GM23248 (cell line): Measurements from ENCODE around the gene THBS2. TPM values are rescaled to one million over a fixed set of nuclear protein-coding genes. Genes with fewer than 3 reads are reported as not detected.

Source experiments
- DNase-seq: peaks from one replicate; pipeline ENCODE4 v3.0.0-alpha.2; 2015
- H2AFZ ChIP-seq: fragments of 200-600 bp; sonication (generic); 2 replicates; pipeline ENCODE4 v1.6.1; 2016; ENCODE audit warnings: antibody characterized with exemption
- H3F3A ChIP-seq: fragments of 200-600 bp; sonication (generic); 2 replicates; pipeline ENCODE4 v1.6.1; 2016; ENCODE audit warnings: mild to moderate bottlenecking, antibody characterized with exemption, mixed run types; ENCODE audit not compliant: insufficient read depth
- H3K27ac ChIP-seq: fragments of 200-600 bp; sonication (generic); 2 replicates; pipeline ENCODE4 v1.5.1; 2016; ENCODE audit warnings: mild to moderate bottlenecking
- H3K27me3 ChIP-seq: fragments of 200-600 bp; sonication (generic); replicated peaks from 2 replicates; pipeline ENCODE4 v1.6.1; 2016; ENCODE audit warnings: mild to moderate bottlenecking; ENCODE audit not compliant: insufficient read depth
- H3K36me3 ChIP-seq: fragments of 200-600 bp; sonication (generic); 2 replicates; pipeline ENCODE4 v1.6.1; 2016; ENCODE audit warnings: low read depth, mild to moderate bottlenecking
- H3K4me1 ChIP-seq: fragments of 200-600 bp; sonication (generic); 2 replicates; pipeline ENCODE4 v1.6.1; 2016; ENCODE audit warnings: mild to moderate bottlenecking; ENCODE audit not compliant: insufficient read depth
- H3K4me2 ChIP-seq: fragments of 200-600 bp; sonication (generic); one replicate; pipeline ENCODE4 v1.6.1; 2016; ENCODE audit warnings: mild to moderate bottlenecking; ENCODE audit not compliant: unreplicated experiment
- H3K4me3 ChIP-seq: fragments of 200-600 bp; sonication (generic); 2 replicates; pipeline ENCODE4 v1.5.1; 2016; ENCODE audit warnings: mild to moderate bottlenecking
- H3K79me2 ChIP-seq: fragments of 200-600 bp; sonication (generic); 2 replicates; pipeline ENCODE4 v1.6.1; 2016; ENCODE audit warnings: mild to moderate bottlenecking; ENCODE audit not compliant: insufficient read depth
- H3K9ac ChIP-seq: fragments of 200-600 bp; sonication (generic); 2 replicates; pipeline ENCODE4 v1.6.1; 2016; ENCODE audit warnings: mild to moderate bottlenecking
- H3K9me2 ChIP-seq: fragments of 200-600 bp; sonication (generic); 2 replicates; pipeline ENCODE4 v1.6.1; 2016; ENCODE audit warnings: mixed run types, mild to moderate bottlenecking, moderate library complexity; ENCODE audit not compliant: insufficient read depth
- H3K9me3 ChIP-seq: fragments of 200-600 bp; sonication (generic); one replicate; pipeline ENCODE4 v1.6.1; 2017; ENCODE audit warnings: low read depth
- H4K20me1 ChIP-seq: fragments of 200-600 bp; sonication (generic); 2 replicates; pipeline ENCODE4 v1.6.0; 2016; ENCODE audit not compliant: insufficient read depth
- EZH2 ChIP-seq: fragments of 200-600 bp; sonication (generic); IDR thresholded peaks from 2 replicates; pipeline ENCODE4 v1.6.1; 2018; ENCODE audit warnings: antibody characterized with exemption, mild to moderate bottlenecking; ENCODE audit not compliant: insufficient read depth, poor library complexity, severe bottlenecking
- EZH2phosphoT487 ChIP-seq: fragments of 200-600 bp; sonication (generic); IDR thresholded peaks from 2 replicates; pipeline ENCODE4 v1.6.1; 2018; ENCODE audit warnings: antibody characterized with exemption, moderate library complexity, mild to moderate bottlenecking, low read depth; ENCODE audit not compliant: insufficient read depth
- WGBS, 2 experiments: methylation state at CpG; one replicate each; pipeline ENCODE4 v1.1.6; 2015 to 2017; ENCODE audit warnings: low lambda C conversion rate in 2 of 2, low coverage in 1 of 2; ENCODE audit errors: missing lambda C conversion rate in 2 of 2; 5-methylcytosine and 5-hydroxymethylcytosine counted together
- in situ Hi-C: fragments of 300-500 bp; cut with MboI; formaldehyde crosslinking; loops from 2 replicates; pipeline ENCODE4 v1.15.0; 2020
- polyA plus RNA-seq: library from polyadenylated mRNA; unstranded; fragments of >200 nt; fragmentation: Nextera tagmentation; extraction: Ambion mirVana; gene quantifications from 2 replicates; pipeline ENCODE4 v1.2.1, GENCODE V29; 2016
- total RNA-seq: library from RNA; depleted of rRNA; stranded (reverse); fragments of >200 nt; shearing (Covaris generic); gene quantifications from 2 replicates; pipeline ENCODE4 v1.2.3, GENCODE V29; 2014

Gene THBS2
- total and polyA plus RNA-seq, 2 experiments from 2014 or later, result 77.8 to 137 TPM

GRCh38 chr6:169241688-169242350 is 11.8 kb downstream of the THBS2 start:
- Histone ChIP-seq H3K4me1 (0 out of 2 replicates have a peak, but pooled peaks cover 3% of the 10 kb centered on the region), H2AFZ (no peak overlapping the region), H3K79me2 (peaks cover 8% of the 10 kb centered on the region; the same call in 1 of the 2 replicates), H3K36me3 (peaks cover 38% of the 10 kb centered on the region), H3K27ac (no peak overlapping the region), H4K20me1 (no peaks in the 10 kb centered on the region), H3K9me2 (no peaks in the 10 kb centered on the region), H3K9me3 (no peaks in the 10 kb centered on the region), H3F3A (no peaks in the 10 kb centered on the region; the same call in 1 of the 2 replicates), H3K27me3 (no peaks in the 10 kb centered on the region), H3K9ac (no peak overlapping the region), H3K4me3 (no peak overlapping the region), H3K4me2 (no peak overlapping the region)
- 94 to 96% methylated on average over 26 to 32 of the region's 32 CpGs for WGBS, 2 experiments
- DNase-seq, result no peak
- TF ChIP-seq EZH2phosphoT487 (no peak), EZH2 (no peak)
- in situ Hi-C loops, result no loop called here

GRCh38 chr6:169240591-169241390 is 12.9 kb downstream of the THBS2 start:
- DNase-seq, result peak; percentile 80
- H3K27ac ChIP-seq, result peak overlapping the region; percentile 36
- H3K36me3 ChIP-seq, result peaks cover 34% of the 10 kb centered on the region
- no peaks in the 10 kb centered on the region for H3K9me2 ChIP-seq
- H3K79me2 ChIP-seq, result 0 out of 2 replicates have a peak, but pooled peaks cover 8% of the 10 kb centered on the region
- no peak overlapping the region for H3K4me3 ChIP-seq
- H3K9me3 ChIP-seq, result no peaks in the 10 kb centered on the region
- no peak overlapping the region for H2AFZ ChIP-seq
- H3K4me1 ChIP-seq, result 0 out of 2 replicates have a peak, but pooled peaks cover 3% of the 10 kb centered on the region
- H3F3A ChIP-seq, result no peaks in the 10 kb centered on the region; the same call in 1 of the 2 replicates
- H3K4me2 ChIP-seq, result no peak overlapping the region
- H3K9ac ChIP-seq, result no peak overlapping the region
- in situ Hi-C loops, result no loop called here
- 80 to 83% methylated on average over 20 to 28 of the region's 28 CpGs for whole genome bisulfite sequencing, 2 experiments
- H4K20me1 ChIP-seq, result no peaks in the 10 kb centered on the region
- no peaks in the 10 kb centered on the region for H3K27me3 ChIP-seq
- no peak for TF ChIP-seq EZH2
- no peak for TF ChIP-seq EZH2phosphoT487

GRCh38 chr6:169240125-169240524 is 13.5 kb downstream of the THBS2 start:
- Histone ChIP-seq H3K79me2 (0 out of 2 replicates have a peak, but pooled peaks cover 8% of the 10 kb centered on the region), H3K4me2 (no peak overlapping the region), H3K27ac (peak overlapping the region; percentile 36), H2AFZ (no peak overlapping the region), H3K4me1 (0 out of 2 replicates have a peak, but pooled peaks cover 3% of the 10 kb centered on the region), H3K9me3 (no peaks in the 10 kb centered on the region), H4K20me1 (no peaks in the 10 kb centered on the region), H3F3A (no peaks in the 10 kb centered on the region; the same call in 1 of the 2 replicates), H3K9ac (no peak overlapping the region), H3K27me3 (no peaks in the 10 kb centered on the region), H3K9me2 (no peaks in the 10 kb centered on the region), H3K36me3 (peaks cover 32% of the 10 kb centered on the region), H3K4me3 (no peak overlapping the region)
- no peak for DNase-seq
- 55 to 60% methylated on average over 11 of the region's 11 CpGs for whole genome bisulfite sequencing, 2 experiments
- in situ Hi-C loops, result no loop called here
- TF ChIP-seq EZH2phosphoT487 (no peak), EZH2 (no peak)

- Histone ChIP-seq H4K20me1 (no peaks in the 10 kb centered on the region), H3K9ac (no peak overlapping the region), H3K9me2 (no peaks in the 10 kb centered on the region), H3K4me3 (no peak overlapping the region), H3K79me2 (0 out of 2 replicates have a peak, but pooled peaks cover 7% of the 10 kb centered on the region), H2AFZ (no peak overlapping the region), H3K9me3 (no peaks in the 10 kb centered on the region), H3K4me1 (0 out of 2 replicates have a peak, but pooled peaks cover 3% of the 10 kb centered on the region), H3K27ac (no peak overlapping the region), H3K36me3 (peaks cover 28% of the 10 kb centered on the region; the same call in 1 of the 2 replicates), H3K27me3 (no peaks in the 10 kb centered on the region), H3F3A (no peaks in the 10 kb centered on the region; the same call in 1 of the 2 replicates), H3K4me2 (no peak overlapping the region)
- WGBS, 2 experiments, result 90 to 92% methylated on average over 7 of the region's 7 CpGs
- in situ Hi-C loops, result no loop called here
- TF ChIP-seq EZH2phosphoT487 (no peak), EZH2 (no peak)
- DNase-seq, result no peak
Observed at GRCh38 chr6:169239181-169239580, 14.5 kb downstream of the THBS2 start.
